Nephron progenitor cell (in vitro differentiated cells): ENCODE results near the gene TLE3.

ENCODE experiments used
- DNase-seq: peaks from one replicate; pipeline ENCODE4 v3.0.0; 2021
- H3K27ac Mint-ChIP-seq: 2 replicates; pipeline ENCODE4 v1.8.0; 2021; ENCODE audit warnings: mild to moderate bottlenecking, moderate library complexity, mixed read lengths
- H3K27me3 Mint-ChIP-seq: 2 replicates; pipeline ENCODE4 v1.8.0; 2021; ENCODE audit warnings: mild to moderate bottlenecking, low read depth, mixed read lengths; ENCODE audit not compliant: poor library complexity
- H3K36me3 Mint-ChIP-seq: 2 replicates; pipeline ENCODE4 v1.8.0; 2021; ENCODE audit warnings: low read depth, mixed read lengths
- H3K4me1 Mint-ChIP-seq: 2 replicates; pipeline ENCODE4 v1.8.0; 2021; ENCODE audit warnings: mixed read lengths
- H3K4me3 Mint-ChIP-seq: 2 replicates; pipeline ENCODE4 v1.8.0; 2021; ENCODE audit warnings: mild to moderate bottlenecking, moderate library complexity, mixed read lengths
- H3K9me3 Mint-ChIP-seq: 2 replicates; pipeline ENCODE4 v1.8.0; 2021; ENCODE audit warnings: mild to moderate bottlenecking, moderate library complexity, mixed read lengths
- CTCF ChIP-seq: fragments of 200-600 bp; sonication (generic); IDR thresholded peaks from 2 replicates; pipeline ENCODE4 v1.5.0; 2021; ENCODE audit warnings: antibody characterized with exemption

Gene TLE3

GRCh38 chr15:70053716-70054229, 43.9 kb downstream of the TLE3 start:
- no peak for DNase-seq
- H3K9me3 Mint-ChIP-seq: no peaks in the 10 kb centered on the region
- H3K27ac Mint-ChIP-seq: no peak overlapping the region
- H3K36me3 Mint-ChIP-seq: peaks cover 71% of the 10 kb centered on the region
- H3K4me3 Mint-ChIP-seq: no peak overlapping the region
- H3K27me3 Mint-ChIP-seq: peaks cover 14% of the 10 kb centered on the region
- no peak for TF ChIP-seq CTCF
- H3K4me1 Mint-ChIP-seq: peaks cover 40% of the 10 kb centered on the region

GRCh38 chr15:70053001-70053715, 44.6 kb downstream of the TLE3 start:
- TF ChIP-seq CTCF: no peak
- H3K27ac Mint-ChIP-seq: no peak overlapping the region

GRCh38 chr15:70051948-70052633, 45.6 kb downstream of the TLE3 start:
- Mint-ChIP-seq H3K27ac (no peak overlapping the region), H3K4me1 (peaks cover 54% of the 10 kb centered on the region), H3K36me3 (peaks cover 54% of the 10 kb centered on the region), H3K27me3 (peaks cover 14% of the 10 kb centered on the region), H3K4me3 (no peak overlapping the region), H3K9me3 (no peaks in the 10 kb centered on the region)
- DNase-seq: no peak
- TF ChIP-seq CTCF: no peak

More at GRCh38 chr15:70053001-70053715, 44.6 kb downstream of the TLE3 start:
- DNase-seq: no peak
- H3K27me3 Mint-ChIP-seq: peaks cover 14% of the 10 kb centered on the region
- peaks cover 64% of the 10 kb centered on the region for H3K36me3 Mint-ChIP-seq
- no peaks in the 10 kb centered on the region for H3K9me3 Mint-ChIP-seq
- H3K4me1 Mint-ChIP-seq: peaks cover 44% of the 10 kb centered on the region
- H3K4me3 Mint-ChIP-seq: no peak overlapping the region

- H3K27ac Mint-ChIP-seq: no peak overlapping the region
- peaks cover 50% of the 10 kb centered on the region for H3K36me3 Mint-ChIP-seq
- peaks cover 65% of the 10 kb centered on the region for H3K4me1 Mint-ChIP-seq
- TF ChIP-seq CTCF: no peak
- DNase-seq: no peak
- peaks cover 17% of the 10 kb centered on the region for H3K27me3 Mint-ChIP-seq
- no peaks in the 10 kb centered on the region for H3K9me3 Mint-ChIP-seq
- H3K4me3 Mint-ChIP-seq: no peak overlapping the region
Measured at GRCh38 chr15:70050970-70051369, 46.7 kb downstream of the TLE3 start.

- H3K27me3 Mint-ChIP-seq: peaks cover 17% of the 10 kb centered on the region
- peaks cover 67% of the 10 kb centered on the region for H3K4me1 Mint-ChIP-seq
- no peak for TF ChIP-seq CTCF
- no peak for DNase-seq
- peak overlapping the region; percentile 13 for H3K27ac Mint-ChIP-seq
- peak overlapping the region; percentile 6 for H3K4me3 Mint-ChIP-seq
- H3K36me3 Mint-ChIP-seq: peaks cover 47% of the 10 kb centered on the region
- no peaks in the 10 kb centered on the region for H3K9me3 Mint-ChIP-seq
Measured at GRCh38 chr15:70050441-70050840, 47.3 kb downstream of the TLE3 start.
